Measurements from ENCODE around the gene MUC2.

DNA sequence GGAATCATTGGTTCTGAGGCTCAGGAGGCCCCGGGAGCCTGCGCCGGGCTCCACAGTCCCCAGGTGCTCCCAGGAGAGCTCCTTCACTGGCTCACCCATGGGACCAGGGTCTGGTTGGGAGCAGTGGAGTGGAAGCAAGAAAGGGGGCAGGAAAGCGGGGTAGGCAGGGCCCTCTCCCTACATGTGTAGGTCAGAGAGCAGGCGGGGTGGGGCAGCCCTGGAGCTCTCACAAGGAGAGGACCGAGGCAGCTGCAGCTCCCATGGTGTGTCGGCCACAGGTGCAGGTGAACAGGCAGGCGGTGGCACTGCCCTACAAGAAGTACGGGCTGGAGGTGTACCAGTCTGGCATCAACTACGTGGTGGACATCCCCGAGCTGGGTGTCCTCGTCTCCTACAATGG lies 28.3 kb downstream of the MUC2 start:
- no peak for TF ChIP-seq IRF9 (tag; IDR thresholded peaks at IDR 0.05)
- TF ChIP-seq NFXL1 (CRISPR knock-in tag; IDR thresholded peaks at IDR 0.05) = no peak
- no peak for TF ChIP-seq PBX2 (CRISPR knock-in tag; IDR thresholded peaks at IDR 0.05; ENCODE audit: low read depth)
- TF ChIP-seq PBX2 (tag; conservative IDR thresholded peaks at IDR 0.05; ENCODE audit: low read depth) = no peak
- TF ChIP-seq ETV6 (IDR thresholded peaks at IDR 0.05; ENCODE audit: borderline replicate concordance in 1 of 2, low read depth in 2 of 2, low read length in 1 of 2) = no peak
- TF ChIP-seq ETV6 (CRISPR knock-in tag; IDR thresholded peaks at IDR 0.05; ENCODE audit: borderline replicate concordance) = no peak
- TF ChIP-seq JUN (IDR thresholded peaks at IDR 0.05; ENCODE audit: borderline replicate concordance, low read depth, low read length) = no peak
- TF ChIP-seq JUN (CRISPR knock-in tag; IDR thresholded peaks at IDR 0.05; ENCODE audit: borderline replicate concordance) = no peak
- no peak for TF ChIP-seq ESRRA (IDR thresholded peaks at IDR 0.05; ENCODE audit: borderline replicate concordance, low read depth)
